T-helper 22 cell (primary cell): ENCODE measurements around the gene EXOC3.
"Not testable (repeated sequence)": the region's sequence is repeated elsewhere in the genome, so short reads cannot be mapped to it uniquely, and the experiment has no call there.

Source experiments
- DNase-seq: peaks from one replicate; pipeline ENCODE4 v3.0.0-alpha.2; 2020; ENCODE audit warnings: low read depth

Gene EXOC3

DNA sequence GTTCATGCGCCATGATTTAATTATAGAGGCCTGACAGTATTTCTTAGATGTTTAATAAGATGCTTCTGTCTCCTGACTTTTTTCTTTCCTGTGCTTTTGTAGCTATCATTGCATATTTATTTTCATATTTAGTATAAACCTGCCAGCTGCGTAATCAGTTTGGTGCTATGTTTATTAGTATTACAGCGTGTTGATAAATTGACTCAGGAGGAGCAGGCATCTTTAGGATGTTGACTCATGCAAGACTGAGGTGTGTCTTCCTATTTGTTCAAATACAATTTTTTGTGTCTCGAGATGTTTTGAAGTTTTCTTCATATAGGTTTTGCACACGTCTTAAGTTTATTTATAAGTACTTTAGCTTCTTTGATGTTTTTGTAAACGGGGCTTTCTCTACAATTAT lies 35.9 kb upstream of the EXOC3 start:
- DNase-seq: no peak

- DNase-seq: no peak
These were observed 35.1 kb upstream of the EXOC3 start for GRCh38 chr5:407801-408268.

- no peak for DNase-seq
These were observed 32.0 kb upstream of the EXOC3 start for GRCh38 chr5:410911-411517.

DNA sequence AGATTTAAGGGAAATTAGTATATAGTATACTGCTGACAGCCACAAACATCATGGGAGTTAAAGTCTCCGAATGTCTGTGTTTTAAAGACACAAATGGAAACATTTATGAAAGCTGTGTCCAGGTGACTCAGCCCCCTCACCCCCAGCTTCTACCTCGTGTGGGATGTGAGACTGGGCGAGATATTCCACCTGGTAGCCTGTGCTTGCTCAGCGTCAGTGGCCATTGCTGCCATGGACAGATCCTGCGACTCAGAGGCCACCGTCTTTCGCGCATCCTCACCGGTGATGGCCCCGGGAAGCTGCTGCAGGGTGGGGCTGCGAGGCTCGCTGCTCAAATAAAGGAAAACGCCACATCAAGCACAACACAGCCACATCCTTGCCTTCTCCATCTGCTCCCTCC lies 31.2 kb upstream of the EXOC3 start:
- no peak for DNase-seq

GRCh38 chr5:414991-415927 lies 27.7 kb upstream of the EXOC3 start:
- DNase-seq: not testable (repeated sequence)

DNA sequence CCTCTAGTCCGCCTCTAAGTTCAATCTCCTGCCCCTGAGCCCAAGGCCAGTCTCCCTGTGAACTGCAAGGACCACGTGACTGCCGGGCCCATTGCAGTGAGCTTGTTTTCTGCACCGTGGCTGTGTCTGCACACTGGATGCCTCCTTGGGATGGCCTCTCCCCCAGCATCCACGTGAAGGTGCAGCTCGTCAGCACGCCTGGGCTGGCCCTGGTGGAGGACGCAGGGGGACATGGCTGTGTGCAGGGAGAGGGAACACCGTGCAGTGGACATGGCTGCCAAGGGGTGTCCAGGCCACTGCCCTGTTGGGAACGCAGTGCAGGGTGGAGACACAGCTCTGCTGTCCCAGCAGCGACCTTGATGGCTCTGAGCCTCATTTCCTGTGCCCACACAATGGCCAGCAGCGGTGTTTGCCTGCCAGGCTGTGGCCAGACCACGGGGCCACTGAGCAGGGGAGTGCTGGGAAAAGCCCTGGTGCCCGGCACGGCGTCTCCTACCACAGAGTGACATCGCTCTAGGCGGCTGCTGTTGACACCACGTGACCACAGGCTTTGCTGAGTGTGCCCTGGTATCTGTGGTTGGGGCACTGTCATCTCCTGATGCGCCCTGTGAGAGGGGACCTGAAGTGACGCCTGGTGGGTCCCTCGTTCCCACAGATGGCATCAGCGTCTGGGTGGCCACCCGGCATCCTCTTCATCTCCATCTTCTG lies 26.9 kb upstream of the EXOC3 start:
- DNase-seq: no peak

GRCh38 chr5:416636-416960 lies 26.4 kb upstream of the EXOC3 start:
- no peak for DNase-seq

DNA sequence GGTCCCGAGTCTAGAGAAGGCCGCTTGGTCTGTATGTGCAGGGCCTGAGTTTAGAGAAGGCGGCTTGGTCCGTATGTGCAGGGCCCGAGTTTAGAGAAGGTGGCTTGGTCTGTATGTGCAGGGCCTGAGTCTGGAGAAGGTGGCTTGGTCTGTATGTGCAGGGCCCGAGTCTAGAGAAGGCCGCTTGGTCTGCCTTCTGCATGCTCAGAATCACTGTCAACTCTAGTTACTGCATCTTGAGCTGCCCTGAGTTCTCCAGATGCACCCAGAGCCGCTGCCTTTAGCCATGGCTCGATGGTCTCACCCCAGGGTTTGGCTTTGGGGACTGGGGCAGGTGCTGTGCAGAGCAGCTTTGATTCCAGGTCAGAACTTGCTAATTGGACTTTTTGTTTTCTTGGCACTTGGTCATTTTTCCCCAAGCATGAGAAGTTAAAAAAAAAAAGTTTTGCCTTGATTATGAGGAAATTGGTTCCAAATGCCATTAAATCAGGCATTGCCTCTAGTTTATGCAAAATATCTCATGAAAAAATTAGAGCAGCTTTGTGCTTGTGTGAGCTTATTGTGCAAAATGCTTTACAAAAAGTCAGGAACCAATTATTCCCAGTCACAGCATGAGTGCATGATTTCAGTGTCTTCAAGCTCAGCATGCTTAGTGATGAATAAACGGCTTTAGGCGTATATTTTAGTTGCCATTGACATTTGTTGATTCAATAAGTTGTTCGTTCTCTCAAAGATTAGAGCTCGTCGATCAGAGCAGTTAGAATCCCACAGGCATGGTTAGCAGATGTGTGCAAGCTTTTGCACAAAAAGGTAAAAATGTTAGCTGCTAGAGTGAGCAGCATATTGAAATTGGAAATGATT lies 25.4 kb upstream of the EXOC3 start:
- DNase-seq: no peak

- DNase-seq: no peak
These were observed 24.5 kb upstream of the EXOC3 start for GRCh38 chr5:418162-419121.

DNA sequence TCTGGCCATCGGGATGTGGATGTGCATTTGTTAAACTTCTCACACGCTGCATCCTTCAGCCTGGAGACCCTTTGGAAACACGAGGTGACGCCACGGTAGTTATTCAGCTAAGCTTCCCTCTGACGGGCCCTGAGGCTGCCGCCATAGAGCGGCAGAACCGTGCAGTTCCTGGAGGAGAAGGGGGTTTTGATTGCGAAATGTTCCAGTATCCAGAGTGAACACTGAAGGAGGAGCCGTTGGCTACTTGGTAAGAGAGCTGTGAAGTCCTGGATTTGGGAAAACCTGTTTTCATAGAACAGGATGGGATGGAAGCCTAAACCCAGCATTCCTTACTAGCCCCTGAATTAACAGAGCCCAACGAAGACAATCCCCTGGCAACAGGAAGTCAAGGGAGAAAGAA lies 23.0 kb upstream of the EXOC3 start:
- DNase-seq: no peak

- no peak for DNase-seq
These were observed 22.2 kb upstream of the EXOC3 start for GRCh38 chr5:420632-421286.

GRCh38 chr5:421287-421880 lies 21.6 kb upstream of the EXOC3 start:
- DNase-seq: no peak

- DNase-seq: no peak
These were observed 21.1 kb upstream of the EXOC3 start for GRCh38 chr5:421901-422300.

- no peak for DNase-seq
These were observed 20.4 kb upstream of the EXOC3 start for GRCh38 chr5:422323-423232.

DNA sequence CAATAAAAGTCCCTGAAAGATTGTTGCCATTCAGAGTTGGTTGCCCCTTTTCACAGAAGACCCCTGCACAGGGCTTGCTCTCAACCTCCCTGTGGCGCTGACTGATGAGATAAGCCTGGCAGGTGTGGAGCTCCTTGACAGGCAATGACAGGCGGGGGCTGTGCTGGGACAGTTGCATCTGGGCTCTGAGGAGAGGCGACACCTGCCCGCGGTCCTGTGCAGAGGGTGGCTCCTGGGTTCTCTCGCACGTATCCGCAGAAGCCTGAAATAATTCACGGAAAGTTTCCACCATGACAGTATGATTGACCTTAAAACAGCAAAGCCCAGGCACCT lies 19.8 kb upstream of the EXOC3 start:
- DNase-seq: no peak

- no peak for DNase-seq
These were observed 19.2 kb upstream of the EXOC3 start for GRCh38 chr5:423626-424261.

- DNase-seq: no peak
These were observed 18.5 kb upstream of the EXOC3 start for GRCh38 chr5:424301-425110.

DNA sequence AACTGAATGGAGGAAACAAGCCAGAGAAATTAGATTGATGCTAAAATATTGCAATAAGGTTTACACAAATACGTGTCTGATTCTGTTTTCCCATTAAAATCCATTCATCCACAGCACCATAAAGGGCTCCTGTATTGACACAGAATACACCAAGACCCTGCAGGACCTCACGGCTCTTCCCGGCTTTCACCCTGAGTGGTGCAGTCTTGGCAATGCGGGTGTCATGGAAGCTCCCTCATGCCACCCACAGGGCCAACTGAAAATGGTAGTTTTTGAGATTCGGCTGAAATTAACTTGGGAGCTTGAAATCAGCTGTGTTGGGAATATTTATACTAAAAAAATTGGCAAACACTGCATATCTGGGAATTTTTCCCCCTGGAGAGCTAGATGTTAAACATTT lies 17.3 kb upstream of the EXOC3 start:
- DNase-seq: no peak
